Sigmoid colon (tissue), 4 donors: ENCODE results near the gene KLRB1.

Experiments used
- CTCF ChIP-seq, 4 experiments: fragments of 450-650 bp in 3 of 4; fragments of 200-600 bp in 1 of 4; IDR thresholded peaks; one replicate each; pipeline ENCODE4 v1.5.1; 2016 to 2019; ENCODE audit warnings: antibody characterized with exemption in 4 of 4, mild to moderate bottlenecking in 3 of 4, moderate library complexity in 2 of 4
- EP300 ChIP-seq, 4 donors: sonication (generic); formaldehyde crosslinking; IDR thresholded peaks; one replicate each; pipeline ENCODE4 v1.6.1; 2017; ENCODE audit warnings: antibody characterized with exemption in 4 of 4
- POLR2A ChIP-seq, 2 donors: fragments of 450-650 bp; IDR thresholded peaks; one replicate each; pipeline ENCODE4 v1.6.1; 2016; ENCODE audit warnings: antibody characterized with exemption in 2 of 2, mild to moderate bottlenecking in 2 of 2, moderate library complexity in 2 of 2
- POLR2AphosphoS5 ChIP-seq, 4 donors: sonication (generic); formaldehyde crosslinking; IDR thresholded peaks; one replicate each; pipeline ENCODE4 v1.6.1; 2017; ENCODE audit warnings: antibody characterized with exemption in 4 of 4

- TF ChIP-seq EP300 (IDR thresholded peaks at IDR 0.05) (no peak), CTCF (IDR thresholded peaks at IDR 0.05) (no peak), POLR2AphosphoS5 (IDR thresholded peaks at IDR 0.05) (no peak), POLR2A (IDR thresholded peaks at IDR 0.05) (no peak)
Observed at GRCh38 chr12:9636150-9636850, 28.6 kb upstream of the KLRB1 start.
